ENCODE results near the gene DACH1.

The DACH1 gene

DNA sequence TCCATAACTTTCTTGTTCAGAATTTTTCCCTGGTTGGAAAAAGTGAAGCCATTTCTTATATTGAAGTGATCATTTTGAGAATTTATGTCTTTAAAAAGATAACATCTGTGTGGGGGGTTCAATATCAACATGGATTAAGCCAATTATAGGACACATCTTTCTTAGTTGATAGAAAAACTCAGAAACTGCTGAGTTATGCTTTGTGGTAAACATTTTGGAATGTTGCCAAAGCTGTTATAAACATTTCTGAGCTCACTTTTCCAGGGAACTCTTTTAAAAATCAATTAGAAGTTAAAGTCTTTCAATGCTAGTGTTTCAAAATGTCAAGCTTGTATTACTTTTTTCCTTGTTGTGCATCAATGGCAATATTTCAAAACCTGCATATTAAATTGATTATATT is 248.8 kb downstream of the DACH1 start:
- DNase-seq = no peak

- no peak for DNase-seq
These were observed 249.7 kb downstream of the DACH1 start for GRCh38 chr13:71617265-71617664.

GRCh38 chr13:71613066-71613745 is 253.8 kb downstream of the DACH1 start:
- DNase-seq = no peak

DNA sequence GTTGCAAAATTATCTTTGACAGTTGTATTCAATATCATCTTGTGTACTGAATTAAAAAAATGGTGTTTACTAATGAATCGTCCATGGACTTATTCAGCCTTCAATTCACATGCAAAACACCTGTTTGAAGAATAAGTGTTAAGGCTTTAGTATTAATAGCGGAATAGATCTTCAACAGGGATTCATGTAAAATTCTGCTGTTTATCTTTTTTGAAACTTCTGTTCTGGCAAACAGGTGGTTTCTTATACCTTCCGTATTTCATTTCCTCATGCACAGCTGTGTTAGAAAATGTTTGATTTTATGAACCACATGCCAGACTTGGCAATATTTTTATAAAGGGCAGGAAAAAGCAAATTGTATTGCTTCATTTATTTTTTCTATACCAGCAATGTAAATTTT is 255.7 kb downstream of the DACH1 start:
- DNase-seq = no peak

DNA sequence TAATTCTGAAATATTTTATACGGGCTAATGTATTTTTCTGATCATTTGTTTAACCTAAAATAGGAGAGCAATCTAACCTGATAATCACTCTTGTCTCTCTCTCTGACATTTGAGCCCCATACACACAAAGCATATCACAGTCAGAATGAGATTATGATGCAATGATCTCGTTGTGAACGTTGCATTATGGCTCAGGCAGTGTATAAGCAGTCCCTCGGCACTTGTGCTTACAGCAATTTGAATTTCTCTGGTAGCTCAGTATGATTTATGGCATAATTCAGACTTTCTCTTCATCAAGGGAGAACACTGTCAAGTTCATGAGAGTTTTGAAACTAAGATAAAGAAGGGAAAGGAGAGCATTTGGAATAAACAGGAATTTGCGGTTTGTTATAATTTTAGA is 256.1 kb downstream of the DACH1 start:
- no peak for DNase-seq

DNA sequence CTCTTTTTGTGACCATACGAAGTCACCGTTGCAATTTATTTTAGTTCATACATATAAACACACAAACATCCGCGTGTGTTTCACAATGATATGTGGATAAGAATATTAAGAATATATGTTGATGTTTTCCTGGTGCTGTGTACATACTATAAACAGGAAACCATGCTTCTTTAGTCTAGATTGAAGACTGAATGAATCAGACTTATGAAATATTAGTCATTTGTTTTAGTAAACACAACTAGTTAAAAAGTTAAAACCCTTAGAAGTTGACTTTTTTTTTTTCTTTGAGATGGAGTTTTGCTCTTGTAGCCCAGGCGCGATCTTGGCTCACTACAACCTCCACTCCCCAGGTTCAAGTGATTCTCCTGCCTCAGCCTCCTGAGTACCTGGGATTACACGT is 257.7 kb downstream of the DACH1 start:
- no peak for DNase-seq

DNA sequence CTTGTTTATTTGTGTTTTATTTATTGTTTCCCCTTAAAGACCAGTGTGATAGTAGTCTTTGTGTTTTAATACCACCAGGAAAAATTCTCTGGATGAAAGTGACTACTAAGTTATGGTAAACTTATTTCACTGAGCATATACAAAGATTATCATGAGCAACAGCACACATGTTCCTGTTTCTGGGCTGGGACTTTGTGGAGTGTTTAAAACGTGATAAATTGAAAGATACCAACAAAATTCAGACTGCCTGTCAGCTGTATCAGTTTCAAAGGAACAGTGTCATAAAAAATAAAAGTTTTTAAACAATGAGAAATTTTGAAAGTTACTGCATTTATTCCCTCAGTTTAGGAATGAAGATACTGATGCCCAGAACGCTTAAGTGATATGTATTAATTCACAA is 259.4 kb downstream of the DACH1 start:
- no peak for DNase-seq

DNA sequence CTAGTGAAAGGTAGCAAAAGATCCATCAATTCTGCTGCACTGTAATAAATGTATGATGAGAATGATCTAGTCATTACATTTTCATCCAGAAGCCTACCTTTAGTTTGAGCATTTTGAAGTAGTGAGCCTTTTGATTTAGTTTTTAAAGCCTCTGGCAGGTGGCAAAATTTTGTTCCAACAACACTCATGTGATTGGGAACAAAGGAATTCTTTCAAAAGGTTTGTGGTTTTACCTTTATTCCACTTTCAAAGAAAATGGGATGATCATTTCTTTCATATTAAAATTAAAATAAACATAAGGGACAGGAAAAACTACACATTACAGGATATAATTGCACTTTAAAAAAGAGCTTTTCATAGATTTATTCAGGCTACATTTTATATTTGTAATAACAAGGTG is 260.2 kb downstream of the DACH1 start:
- DNase-seq = no peak

GRCh38 chr13:71605744-71606143 is 261.3 kb downstream of the DACH1 start:
- DNase-seq = no peak

DNA sequence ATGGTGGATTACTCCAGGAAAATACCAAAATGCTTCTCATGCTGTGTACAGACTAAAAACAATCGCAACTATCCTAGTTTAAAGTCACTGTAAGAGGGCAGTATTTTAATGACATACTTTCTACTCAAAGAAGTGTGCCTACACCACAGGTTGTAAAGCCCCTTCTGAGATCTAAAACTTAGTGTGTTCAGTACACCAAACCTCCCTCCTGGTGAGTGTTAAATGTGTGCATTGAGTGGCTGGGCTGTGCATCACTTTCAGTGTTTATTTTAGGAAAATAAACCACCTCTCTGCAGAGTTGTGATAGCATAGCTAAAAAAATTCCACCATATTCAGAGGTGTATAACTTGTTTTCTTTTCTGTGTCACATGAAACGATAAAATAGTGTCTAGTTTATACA is 263.7 kb downstream of the DACH1 start:
- DNase-seq = no peak

DNA sequence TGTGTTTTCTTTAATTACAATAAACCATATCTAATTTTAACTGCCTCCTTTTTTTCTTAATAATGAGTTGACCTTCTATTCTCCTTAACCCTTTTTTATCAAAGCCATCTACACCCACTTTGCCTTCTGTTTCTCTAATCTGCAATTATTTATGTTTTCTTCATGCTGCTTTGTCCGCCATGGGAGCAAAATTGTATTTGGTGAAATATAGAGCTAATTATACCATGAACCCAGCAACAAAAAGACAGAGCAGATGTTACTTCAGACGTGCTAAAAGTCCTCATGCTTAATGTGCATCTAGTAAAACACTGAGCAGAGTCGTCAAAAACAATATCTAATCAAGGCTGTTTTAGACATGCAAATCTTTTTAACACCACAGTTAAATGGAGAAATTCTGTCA is 264.7 kb downstream of the DACH1 start:
- DNase-seq = no peak

DNA sequence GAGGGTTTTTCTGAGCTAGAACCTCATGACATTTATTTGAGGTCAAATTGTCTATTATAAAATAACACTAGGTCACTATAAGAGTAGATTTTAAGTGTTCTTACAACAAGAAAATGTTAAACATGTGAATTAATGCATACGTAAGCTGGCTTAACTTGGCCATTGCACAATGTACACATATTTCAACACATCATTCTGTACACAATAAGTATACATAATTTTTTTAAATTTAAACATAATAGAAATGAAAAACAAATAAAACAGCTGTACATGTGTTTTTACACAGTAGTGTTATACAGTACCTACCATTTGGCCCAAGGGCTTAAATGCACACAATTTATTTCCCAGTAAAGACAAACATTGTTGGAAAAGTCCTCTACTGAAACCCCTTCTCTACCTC is 269.9 kb downstream of the DACH1 start:
- DNase-seq = no peak

GRCh38 chr13:71596116-71596515 is 270.9 kb downstream of the DACH1 start:
- DNase-seq = no peak

GRCh38 chr13:71593566-71593965 is 273.4 kb downstream of the DACH1 start:
- DNase-seq = no peak

GRCh38 chr13:71591374-71591773 is 275.6 kb downstream of the DACH1 start:
- DNase-seq = no peak

DNA sequence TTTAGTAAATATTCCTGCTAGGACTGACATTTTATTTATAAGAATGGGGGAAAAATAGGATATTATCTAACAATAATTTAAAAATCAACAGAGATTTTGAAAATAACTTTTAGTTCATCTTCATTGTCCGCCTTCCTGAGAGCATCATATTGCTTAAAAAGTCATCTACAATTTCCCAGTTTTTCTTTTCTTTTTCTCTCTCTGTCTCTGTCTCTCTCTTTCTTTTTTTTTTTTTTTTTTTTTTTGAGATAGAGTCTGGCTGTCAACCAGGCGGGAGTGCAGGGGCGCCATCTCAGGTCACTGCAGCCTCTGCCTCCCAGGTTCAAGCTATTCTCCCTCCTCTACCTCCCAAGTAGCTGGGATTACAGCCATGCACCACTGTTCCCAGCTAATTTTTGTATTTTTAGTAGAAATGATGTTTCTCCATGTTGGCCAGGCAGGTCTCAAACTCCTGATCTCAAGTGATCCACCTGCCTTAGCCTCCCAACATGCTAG is 276.3 kb downstream of the DACH1 start:
- DNase-seq = no peak

DNA sequence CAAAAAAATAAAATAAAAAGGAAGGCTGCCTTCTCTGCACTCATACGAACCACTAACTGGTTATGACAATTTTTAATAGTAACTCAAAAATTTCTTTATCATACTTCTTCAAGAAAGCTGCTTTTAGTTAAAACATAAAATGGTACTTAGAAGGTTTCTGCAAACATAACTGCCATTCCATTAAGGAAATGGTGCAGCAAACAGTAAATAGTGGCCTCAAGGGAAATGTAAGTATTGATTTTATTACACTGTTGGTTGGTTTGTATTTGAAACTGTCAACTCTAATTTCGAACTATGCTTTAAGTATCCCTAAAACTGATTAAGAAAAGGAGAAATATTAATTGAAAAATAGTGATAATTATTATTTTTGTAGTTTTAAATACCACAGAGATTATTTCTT is 278.0 kb downstream of the DACH1 start:
- no peak for DNase-seq

DNA sequence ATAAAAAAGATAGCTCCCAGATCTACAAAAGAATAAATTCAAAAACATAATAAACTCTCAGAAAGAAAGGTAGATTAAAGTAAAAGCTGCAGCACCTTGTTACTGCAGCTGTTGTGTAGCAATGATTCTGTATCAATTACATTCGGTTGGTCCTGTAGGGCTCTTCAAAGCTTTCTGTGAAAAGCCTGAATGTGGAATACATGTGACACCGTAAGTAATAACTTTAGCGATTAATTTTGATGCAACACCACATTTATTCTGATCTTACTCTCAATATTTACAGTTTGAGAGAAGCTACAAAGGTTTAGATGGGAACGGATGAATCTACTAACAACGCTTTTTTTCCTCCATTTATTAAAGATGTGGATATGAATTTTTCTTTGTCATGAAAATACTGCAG is 279.2 kb downstream of the DACH1 start:
- DNase-seq = no peak

- no peak for DNase-seq
These were observed 279.8 kb downstream of the DACH1 start for GRCh38 chr13:71587193-71587592.

GRCh38 chr13:71583581-71583980 is 283.4 kb downstream of the DACH1 start:
- DNase-seq = no peak

- no peak for DNase-seq
These were observed 286.4 kb downstream of the DACH1 start for GRCh38 chr13:71580614-71581013.

DNA sequence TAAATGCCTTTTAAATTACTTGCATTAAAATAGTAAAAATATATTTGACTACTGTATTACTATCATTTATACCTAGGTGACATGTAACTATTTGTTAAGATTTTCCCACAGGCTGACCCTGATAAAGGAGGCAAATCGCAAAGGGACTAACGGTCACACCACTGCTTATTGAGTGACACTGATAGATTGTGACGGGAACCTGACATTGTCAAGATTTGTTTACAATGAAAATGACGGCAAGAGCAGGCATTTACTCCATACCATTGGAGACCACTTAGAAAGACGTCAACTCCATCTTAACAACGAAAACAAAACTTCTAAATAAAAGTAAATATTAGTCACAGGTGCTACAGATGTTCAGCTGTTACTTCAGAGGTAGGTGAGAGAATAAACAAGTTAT is 289.0 kb downstream of the DACH1 start:
- DNase-seq = no peak

GRCh38 chr13:71577127-71577526 is 289.9 kb downstream of the DACH1 start:
- no peak for DNase-seq

- no peak for DNase-seq
These were observed 290.4 kb downstream of the DACH1 start for GRCh38 chr13:71576571-71576970.

DNA sequence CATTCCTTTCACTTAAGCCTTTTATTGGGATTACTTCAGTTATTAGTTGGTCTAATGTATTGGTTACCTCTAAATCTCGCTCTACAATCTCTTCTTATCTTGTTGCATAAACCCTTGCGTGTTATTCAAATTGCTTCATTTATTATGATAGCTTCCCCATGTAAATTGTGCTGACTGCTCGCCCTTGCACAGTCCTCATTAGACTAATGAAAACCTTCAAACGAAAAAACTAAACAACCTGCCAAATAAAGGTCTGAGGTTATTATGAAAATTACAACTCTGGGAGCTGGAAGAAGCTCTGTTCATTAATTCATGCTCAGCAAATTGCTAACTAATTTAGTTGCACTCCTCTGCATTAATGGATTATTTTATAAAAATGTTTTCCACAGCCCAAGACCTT is 320.1 kb downstream of the DACH1 start:
- no peak for DNase-seq
